CD4-positive, alpha-beta T cell treated with Interleukin-2 at 100 ng/mL for 4 hours (primary cell): Measurements from ENCODE around the gene CBLB.
"Not testable (repeated sequence)": the region's sequence is repeated elsewhere in the genome, so short reads cannot be mapped to it uniquely, and the experiment has no call there.

Experiments
- DNase-seq: peaks from one replicate; pipeline ENCODE4 v3.0.0-alpha.2; 2020; ENCODE audit warnings: low spot score

The CBLB gene

GRCh38 chr3:105752791-105753415, 115.9 kb downstream of the CBLB start:
- DNase-seq, result peak; percentile 76

DNA sequence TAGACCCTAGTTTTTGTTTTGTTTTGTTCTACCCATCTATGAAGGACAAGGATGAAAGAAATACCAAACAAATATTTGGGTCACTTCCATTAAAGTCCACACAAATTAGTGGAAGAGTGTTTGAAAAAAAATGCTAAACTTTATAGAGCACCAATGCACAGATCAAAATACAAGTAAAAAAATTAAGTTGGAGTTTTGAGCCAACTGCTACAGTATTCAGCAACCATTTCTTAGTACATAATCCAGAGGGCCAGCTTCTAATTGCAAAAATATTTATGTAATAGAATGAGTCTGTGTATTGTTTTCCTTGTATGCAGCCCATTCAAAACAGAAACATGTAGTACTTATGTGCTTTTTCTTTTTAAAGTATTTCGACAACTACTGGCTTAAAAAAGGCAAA, 121.1 kb downstream of the CBLB start:
- no peak for DNase-seq

DNA sequence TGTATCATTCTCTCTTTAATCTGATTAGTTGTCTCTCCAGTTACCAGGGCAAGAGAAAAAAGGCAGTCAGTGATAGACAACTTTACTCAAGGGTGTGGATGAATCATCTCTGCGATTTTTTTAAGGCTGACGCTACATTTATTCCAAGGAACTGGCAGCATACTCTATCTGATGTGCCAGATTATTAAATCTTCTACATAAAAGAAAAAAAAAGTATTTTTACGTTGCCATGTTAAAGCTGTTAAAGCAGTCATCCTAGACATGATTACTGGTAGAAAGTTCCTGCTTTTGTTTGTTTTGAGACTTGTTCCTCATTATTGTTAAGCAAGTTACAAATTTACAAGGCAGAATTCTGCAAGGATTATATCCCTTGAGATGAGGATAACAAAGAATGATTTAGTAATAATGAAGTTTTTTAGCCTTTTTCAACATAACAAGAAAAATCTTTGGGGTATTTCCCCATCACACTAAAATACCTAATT, 121.7 kb downstream of the CBLB start:
- DNase-seq, result peak; percentile 86

GRCh38 chr3:105746231-105746996, 122.4 kb downstream of the CBLB start:
- peak; percentile 42 for DNase-seq

GRCh38 chr3:105745046-105745445, 123.8 kb downstream of the CBLB start:
- DNase-seq, result no peak

DNA sequence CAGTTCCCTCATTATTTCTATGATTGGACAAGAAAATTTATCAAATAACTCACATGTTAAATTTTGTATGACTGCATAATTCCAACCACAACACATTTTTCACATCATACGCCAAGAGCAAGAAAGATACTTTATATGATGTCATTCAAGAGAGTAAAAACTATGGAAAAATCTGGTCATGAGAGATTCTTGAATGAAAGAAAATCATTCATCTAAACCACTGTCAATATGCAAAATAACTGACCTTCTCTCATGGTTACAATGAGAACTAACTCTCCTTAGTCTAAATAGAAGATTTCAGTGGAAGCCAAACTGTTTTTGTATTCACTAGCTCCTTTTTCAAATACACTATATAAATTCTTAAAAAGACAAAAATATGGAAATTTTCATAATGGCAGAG, 124.6 kb downstream of the CBLB start:
- DNase-seq, result no peak

DNA sequence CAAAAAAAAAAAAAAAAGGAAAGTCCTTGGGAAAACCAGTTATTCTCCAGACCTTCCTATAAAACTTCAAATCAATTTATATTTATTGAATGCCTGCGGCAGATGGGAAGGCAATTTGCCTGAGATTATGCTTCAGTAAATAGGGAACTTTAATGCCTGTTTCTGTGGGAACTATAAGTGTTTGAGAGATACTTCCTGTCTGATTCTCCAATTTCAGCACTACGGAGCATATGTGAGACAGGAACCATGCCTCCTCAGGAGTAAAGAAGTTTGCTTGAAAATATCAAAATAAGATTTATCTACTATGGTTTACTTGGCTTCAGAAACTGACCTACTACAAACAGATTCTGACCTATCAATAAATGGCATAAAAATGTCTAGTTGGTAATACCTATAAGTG, 135.5 kb downstream of the CBLB start:
- no peak for DNase-seq

- DNase-seq, result no peak
These were observed 137.1 kb downstream of the CBLB start for GRCh38 chr3:105731686-105732085.

DNA sequence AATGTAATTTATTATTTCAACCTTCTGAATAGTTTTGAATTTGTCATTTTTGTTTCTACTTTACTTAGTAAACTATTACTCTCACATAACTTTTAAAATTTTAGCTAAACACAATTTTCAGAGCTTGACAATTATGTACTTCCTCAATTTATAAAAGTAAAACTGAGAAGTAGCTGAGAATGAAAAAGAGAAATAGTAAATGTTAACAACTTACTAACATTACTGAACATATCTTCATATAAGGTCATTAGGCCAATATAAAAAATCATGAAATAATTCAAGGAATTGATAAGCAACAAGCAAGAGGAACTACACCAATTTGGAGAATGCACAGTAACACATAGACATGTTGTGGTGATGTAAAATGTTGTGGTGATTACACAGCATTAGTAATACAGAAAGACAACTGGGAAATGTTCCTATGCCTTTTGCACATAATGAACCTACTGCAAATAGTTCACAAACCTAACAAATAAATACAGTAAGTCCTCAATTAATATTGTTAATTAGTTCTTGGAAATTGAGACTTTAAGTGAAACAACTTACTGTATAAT, 137.9 kb downstream of the CBLB start:
- no peak for DNase-seq

- no peak for DNase-seq
These were observed 139.1 kb downstream of the CBLB start for GRCh38 chr3:105729667-105730066.

DNA sequence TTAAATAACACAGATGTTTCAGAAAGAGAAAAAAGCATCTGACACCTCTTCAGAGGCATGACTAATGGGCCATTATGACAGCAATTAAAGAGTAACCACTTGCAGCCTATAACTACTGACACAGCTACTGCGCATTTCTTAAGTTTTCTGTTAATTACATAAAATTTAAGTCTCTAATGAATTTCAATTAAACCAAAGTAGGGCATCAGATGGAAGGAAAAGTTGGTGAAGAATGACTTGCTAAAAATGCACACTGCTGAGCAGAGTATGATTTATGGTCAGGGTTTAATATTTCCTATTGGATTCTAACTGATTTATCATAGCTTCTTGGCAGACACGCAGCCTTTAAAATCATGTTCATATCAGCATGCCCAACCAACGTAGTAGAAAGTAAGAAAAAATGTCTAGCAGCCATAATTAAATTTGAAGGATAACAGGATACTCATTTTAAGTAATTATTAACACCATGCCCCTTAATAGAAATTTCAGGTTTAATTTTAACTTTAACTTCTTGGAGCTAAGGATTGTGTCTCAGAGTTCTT, 140.0 kb downstream of the CBLB start:
- no peak for DNase-seq

- not testable (repeated sequence) for DNase-seq
These were observed 141.8 kb downstream of the CBLB start for GRCh38 chr3:105727036-105727435.

- peak; percentile 41 for DNase-seq
These were observed 145.8 kb downstream of the CBLB start for GRCh38 chr3:105722943-105723556.

- DNase-seq, result no peak
These were observed 149.0 kb downstream of the CBLB start for GRCh38 chr3:105719791-105720190.

- peak; percentile 10 for DNase-seq
These were observed 153.4 kb downstream of the CBLB start for GRCh38 chr3:105715372-105715771.

DNA sequence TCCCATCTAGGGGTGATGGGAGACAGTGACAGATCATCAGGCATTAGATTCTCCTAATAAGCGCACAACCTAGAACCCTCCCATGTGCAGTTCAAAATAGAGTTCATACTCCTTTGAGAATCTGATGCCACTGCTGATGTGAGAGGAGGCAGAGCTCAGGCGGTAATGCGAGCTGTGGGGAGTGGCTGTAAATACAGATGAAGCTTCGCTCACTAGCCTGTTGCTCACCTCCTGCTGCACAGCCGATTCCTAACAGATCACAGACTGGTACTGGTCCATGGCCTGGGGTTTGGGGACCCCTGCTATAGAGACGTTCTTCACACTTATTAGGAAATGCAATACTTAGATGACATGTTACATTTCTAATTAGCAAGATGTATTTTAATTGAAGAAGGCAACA, 154.4 kb downstream of the CBLB start:
- no peak for DNase-seq

GRCh38 chr3:105708980-105709379, 159.8 kb downstream of the CBLB start:
- DNase-seq, result no peak

DNA sequence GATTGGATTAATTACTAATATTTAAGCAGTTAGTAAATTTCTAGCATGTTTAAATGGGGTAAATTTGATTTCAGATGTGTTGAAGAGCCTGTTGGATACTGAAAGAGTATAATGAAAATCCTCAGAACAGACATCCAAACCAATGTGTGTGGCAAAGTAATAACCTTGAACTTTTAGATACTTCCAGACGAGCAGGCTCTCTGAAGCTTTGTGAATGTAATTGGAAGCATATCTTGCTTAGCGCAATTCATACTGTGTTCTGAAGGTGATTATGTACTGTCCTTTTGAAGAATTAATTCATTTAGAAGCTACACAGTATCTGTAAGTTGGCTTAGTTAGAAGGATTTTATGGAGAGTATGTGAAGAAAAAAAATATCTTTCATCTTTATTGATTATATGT, 161.8 kb downstream of the CBLB start:
- DNase-seq, result no peak

GRCh38 chr3:105704726-105705410, 163.9 kb downstream of the CBLB start:
- no peak for DNase-seq

GRCh38 chr3:105700575-105700974, 168.2 kb downstream of the CBLB start:
- DNase-seq, result peak; percentile 40

DNA sequence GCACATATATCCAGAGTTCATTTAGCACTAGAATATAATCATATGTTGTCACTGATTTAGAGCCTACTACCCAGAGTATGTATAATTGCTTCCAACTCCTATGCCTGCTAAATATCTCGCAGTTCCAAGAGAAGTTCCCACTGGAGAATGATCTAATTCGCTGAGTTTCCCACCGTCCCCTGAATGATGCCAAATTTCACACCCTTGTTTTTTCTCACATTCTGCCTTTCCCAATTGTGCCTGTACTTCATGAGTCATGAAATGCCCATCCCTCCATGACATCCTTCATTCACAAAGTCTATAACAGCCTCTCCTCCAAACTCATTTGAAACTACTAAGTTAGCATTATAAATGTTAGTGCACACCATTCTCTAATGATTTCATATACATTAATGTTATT, 177.2 kb downstream of the CBLB start:
- no peak for DNase-seq

DNA sequence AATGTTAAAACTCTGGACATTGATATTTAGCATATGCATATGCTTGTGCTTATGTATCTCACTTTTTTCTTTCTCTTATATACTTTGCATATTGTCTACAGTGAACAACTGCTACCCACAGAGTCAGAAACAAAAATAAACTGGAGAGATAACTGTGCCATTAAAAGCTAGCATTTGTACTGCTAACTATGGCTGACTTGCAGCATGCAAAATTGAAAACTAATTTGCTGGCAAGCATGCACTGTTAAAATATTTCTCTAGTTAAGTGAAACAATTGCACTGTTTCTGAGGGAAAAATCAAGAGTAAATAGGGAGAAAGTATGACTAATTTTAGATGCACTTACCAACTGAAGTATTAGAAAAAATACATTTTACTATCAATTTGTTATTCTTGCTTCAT, 177.8 kb downstream of the CBLB start:
- DNase-seq, result no peak
